WI38 (cell line): Measurements from ENCODE around the gene NXPH4.
A peak's percentile ranks its signal among the peaks of the same experiment; 100 is the strongest.

ENCODE experiments used
- H3K4me3 ChIP-seq: 2 replicates; pipeline ENCODE4 v1.5.1; 2011; ENCODE audit warnings: low read depth, mild to moderate bottlenecking, control low read depth, low read length
- TF ChIP-seq, protein P1 (sequence below): IDR thresholded peaks from 2 replicates; pipeline ENCODE4 v1.5.1; 2012; ENCODE audit warnings: low read depth, mild to moderate bottlenecking, control low read depth, low read length

The NXPH4 gene

DNA sequence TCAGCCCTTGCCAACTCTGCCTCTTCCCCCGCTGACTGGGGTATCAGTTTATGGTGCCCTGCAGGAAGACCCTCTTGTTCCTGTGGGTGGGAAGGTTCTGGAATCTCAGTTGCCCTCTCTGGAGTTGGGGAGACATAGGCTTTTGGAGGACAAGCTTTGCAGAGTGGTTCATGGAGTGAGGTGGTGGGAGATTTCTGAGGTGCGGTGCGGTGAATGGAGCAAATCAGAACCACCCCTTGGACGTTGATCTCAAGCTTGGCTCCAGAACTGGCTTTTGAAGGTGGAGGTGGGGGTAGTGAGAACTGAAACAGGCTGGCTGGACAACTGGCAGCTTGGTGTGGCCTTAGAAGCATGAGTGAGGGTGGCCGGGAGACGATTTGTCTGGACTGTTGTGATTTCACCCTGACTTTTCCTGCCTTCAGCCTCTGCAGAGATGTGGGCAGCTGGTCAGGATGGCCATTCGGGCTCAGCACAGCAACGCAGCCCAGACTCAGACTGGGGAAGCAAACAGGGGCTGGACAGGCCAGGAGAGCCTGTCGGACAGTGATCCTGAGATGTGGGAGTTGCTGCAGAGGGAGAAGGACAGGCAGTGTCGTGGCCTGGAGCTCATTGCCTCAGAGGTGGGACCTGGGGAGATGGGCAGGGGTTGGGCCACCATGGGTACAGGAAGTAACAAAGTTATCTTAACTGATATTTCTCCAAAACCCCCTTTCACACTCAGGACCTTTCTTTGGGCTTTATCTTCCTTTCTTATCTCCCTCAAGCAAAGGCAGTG lies 14.0 kb downstream of the NXPH4 start:
- TF ChIP-seq, protein P1, sequence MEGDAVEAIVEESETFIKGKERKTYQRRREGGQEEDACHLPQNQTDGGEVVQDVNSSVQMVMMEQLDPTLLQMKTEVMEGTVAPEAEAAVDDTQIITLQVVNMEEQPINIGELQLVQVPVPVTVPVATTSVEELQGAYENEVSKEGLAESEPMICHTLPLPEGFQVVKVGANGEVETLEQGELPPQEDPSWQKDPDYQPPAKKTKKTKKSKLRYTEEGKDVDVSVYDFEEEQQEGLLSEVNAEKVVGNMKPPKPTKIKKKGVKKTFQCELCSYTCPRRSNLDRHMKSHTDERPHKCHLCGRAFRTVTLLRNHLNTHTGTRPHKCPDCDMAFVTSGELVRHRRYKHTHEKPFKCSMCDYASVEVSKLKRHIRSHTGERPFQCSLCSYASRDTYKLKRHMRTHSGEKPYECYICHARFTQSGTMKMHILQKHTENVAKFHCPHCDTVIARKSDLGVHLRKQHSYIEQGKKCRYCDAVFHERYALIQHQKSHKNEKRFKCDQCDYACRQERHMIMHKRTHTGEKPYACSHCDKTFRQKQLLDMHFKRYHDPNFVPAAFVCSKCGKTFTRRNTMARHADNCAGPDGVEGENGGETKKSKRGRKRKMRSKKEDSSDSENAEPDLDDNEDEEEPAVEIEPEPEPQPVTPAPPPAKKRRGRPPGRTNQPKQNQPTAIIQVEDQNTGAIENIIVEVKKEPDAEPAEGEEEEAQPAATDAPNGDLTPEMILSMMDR: no peak
- peak overlapping the region; percentile 94 for H3K4me3 ChIP-seq

DNA sequence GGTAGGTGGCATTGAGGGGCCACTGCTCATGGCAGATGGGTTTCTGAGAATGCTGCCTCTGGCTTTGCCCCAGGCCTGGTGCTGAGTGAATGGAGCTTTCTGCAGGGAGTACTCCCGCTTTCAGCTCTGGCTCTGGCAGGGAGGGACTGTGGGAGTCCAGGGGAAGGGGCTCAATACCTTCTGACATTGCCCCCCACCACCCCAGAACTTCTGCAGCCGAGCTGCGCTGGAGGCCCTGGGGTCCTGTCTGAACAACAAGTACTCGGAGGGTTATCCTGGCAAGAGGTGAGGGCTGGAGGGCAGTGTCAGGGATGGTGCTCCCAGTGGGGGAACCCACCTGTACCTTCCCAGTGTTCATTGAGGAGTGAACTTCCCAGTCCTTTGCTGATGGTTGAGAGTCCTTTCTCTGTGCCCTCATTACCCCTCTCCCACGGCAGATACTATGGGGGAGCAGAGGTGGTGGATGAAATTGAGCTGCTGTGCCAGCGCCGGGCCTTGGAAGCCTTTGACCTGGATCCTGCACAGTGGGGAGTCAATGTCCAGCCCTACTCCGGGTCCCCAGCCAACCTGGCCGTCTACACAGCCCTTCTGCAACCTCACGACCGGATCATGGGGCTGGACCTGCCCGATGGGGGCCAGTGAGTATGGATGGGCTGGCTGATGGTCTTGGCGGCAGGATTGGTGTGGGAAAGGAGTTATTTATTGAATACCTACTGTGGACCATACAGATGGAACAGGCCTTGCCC lies 14.9 kb downstream of the NXPH4 start:
- TF ChIP-seq, protein P1: no peak
- H3K4me3 ChIP-seq: peak overlapping the region; percentile 94

DNA sequence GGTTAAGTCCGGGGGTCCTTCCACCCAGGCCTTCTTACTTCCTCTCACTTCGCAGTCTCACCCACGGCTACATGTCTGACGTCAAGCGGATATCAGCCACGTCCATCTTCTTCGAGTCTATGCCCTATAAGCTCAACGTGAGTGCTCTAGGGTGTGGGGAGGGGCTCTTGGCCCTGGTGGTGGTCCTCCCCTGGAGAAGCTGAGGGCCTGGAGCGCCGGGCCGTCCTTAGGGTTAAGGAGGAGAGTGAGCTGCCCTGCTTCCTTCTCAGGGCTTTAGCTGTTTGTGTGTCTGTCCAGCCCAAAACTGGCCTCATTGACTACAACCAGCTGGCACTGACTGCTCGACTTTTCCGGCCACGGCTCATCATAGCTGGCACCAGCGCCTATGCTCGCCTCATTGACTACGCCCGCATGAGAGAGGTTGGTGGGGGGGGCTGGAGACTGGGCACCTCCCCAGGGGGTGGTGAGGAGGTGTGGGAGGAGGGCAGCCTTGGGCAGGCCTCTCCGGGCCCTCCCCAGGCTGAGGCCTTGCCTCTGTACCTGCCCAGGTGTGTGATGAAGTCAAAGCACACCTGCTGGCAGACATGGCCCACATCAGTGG lies 15.7 kb downstream of the NXPH4 start:
- TF ChIP-seq, protein P1: no peak

DNA sequence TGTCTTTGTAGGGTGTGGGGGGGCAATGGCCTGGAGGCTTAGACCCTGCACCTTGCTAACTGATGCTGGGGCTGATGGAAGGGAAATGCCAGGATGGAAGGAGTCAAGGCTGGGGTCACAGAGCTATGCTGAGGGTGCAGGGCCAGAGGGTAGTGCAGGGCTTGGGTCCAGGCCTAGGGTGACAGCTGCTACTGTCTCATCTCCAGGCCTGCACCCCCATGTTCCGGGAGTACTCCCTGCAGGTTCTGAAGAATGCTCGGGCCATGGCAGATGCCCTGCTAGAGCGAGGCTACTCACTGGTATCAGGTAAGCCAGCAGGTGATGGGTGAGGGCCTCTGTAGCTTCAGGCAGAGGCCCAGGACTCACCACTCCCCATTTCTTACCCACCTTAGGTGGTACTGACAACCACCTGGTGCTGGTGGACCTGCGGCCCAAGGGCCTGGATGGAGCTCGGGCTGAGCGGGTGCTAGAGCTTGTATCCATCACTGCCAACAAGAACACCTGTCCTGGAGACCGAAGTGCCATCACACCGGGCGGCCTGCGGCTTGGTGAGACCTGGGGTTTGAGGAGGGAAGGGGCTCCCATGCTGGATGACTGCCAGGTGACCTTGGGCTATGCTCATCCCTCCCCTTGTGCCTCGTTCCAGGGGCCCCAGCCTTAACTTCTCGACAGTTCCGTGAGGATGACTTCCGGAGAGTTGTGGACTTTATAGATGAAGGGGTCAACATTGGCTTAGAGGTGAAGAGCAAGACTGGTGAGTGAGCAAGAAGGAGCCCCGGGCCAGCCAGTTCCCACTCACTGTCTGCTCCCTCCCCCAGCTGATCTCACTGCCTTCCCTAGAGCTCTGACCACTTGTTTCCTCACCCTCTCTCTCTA lies 17.0 kb downstream of the NXPH4 start:
- no peak overlapping the region for H3K4me3 ChIP-seq
- TF ChIP-seq, protein P1: no peak

More for the DNA sequence above, 15.7 kb downstream of the NXPH4 start:
- H3K4me3 ChIP-seq: no peak overlapping the region

DNA sequence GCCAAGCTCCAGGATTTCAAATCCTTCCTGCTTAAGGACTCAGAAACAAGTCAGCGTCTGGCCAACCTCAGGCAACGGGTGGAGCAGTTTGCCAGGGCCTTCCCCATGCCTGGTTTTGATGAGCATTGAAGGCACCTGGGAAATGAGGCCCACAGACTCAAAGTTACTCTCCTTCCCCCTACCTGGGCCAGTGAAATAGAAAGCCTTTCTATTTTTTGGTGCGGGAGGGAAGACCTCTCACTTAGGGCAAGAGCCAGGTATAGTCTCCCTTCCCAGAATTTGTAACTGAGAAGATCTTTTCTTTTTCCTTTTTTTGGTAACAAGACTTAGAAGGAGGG lies 17.6 kb downstream of the NXPH4 start:
- TF ChIP-seq, protein P1: no peak

DNA sequence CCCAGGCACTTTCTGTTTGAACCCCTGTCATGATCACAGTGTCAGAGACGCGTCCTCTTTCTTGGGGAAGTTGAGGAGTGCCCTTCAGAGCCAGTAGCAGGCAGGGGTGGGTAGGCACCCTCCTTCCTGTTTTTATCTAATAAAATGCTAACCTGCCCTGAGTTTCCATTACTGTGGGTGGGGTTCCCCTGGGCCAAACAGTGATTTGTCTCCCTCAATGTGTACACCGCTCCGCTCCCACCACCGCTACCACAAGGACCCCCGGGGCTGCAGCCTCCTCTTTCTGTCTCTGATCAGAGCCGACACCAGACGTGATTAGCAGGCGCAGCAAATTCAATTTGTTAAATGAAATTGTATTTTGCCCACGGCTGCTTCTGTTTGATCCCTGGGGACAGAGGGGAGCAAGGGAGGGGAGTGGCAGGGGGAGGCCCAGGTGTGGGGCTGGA lies 18.0 kb downstream of the NXPH4 start:
- no peak overlapping the region for H3K4me3 ChIP-seq
- TF ChIP-seq, protein P1: no peak

More for the DNA sequence above, 17.6 kb downstream of the NXPH4 start:
- H3K4me3 ChIP-seq: no peak overlapping the region
